ENCODE measurements around the gene CORO7.

The CORO7 gene

GRCh38 chr16:4376893-4377572, 39.4 kb downstream of the CORO7 start:
- H3K4me3 ChIP-seq (ENCODE audit: low read depth, low read length) = no peak overlapping the region
- no peak for TF ChIP-seq CTCF (IDR thresholded peaks at IDR 0.05; ENCODE audit: borderline replicate concordance, insufficient read depth, low read depth, low read length)

- TF ChIP-seq CTCF (IDR thresholded peaks at IDR 0.05; ENCODE audit: borderline replicate concordance, insufficient read depth, low read depth, low read length) = no peak
- no peak overlapping the region for H3K4me3 ChIP-seq (ENCODE audit: low read depth, low read length)
These were observed 40.1 kb downstream of the CORO7 start for GRCh38 chr16:4376126-4376892.

GRCh38 chr16:4375717-4376116, 40.7 kb downstream of the CORO7 start:
- H3K4me3 ChIP-seq (ENCODE audit: low read depth, low read length) = no peak overlapping the region
- TF ChIP-seq CTCF (IDR thresholded peaks at IDR 0.05; ENCODE audit: borderline replicate concordance, insufficient read depth, low read depth, low read length) = no peak

- no peak for TF ChIP-seq CTCF (IDR thresholded peaks at IDR 0.05; ENCODE audit: borderline replicate concordance, insufficient read depth, low read depth, low read length)
- no peak overlapping the region for H3K4me3 ChIP-seq (ENCODE audit: low read depth, low read length)
These were observed 42.3 kb downstream of the CORO7 start for GRCh38 chr16:4373909-4374742.

GRCh38 chr16:4373356-4373908, 43.0 kb downstream of the CORO7 start:
- H3K4me3 ChIP-seq (ENCODE audit: low read depth, low read length) = no peak overlapping the region
- TF ChIP-seq CTCF (IDR thresholded peaks at IDR 0.05; ENCODE audit: borderline replicate concordance, insufficient read depth, low read depth, low read length) = no peak

- TF ChIP-seq CTCF (IDR thresholded peaks at IDR 0.05; ENCODE audit: borderline replicate concordance, insufficient read depth, low read depth, low read length) = no peak
- no peak overlapping the region for H3K4me3 ChIP-seq (ENCODE audit: low read depth, low read length)
These were observed 43.6 kb downstream of the CORO7 start for GRCh38 chr16:4372578-4373355.

Measured in GM12875 (cell line).